Choroid plexus epithelial cell (primary cell): Measurements from ENCODE around the gene SFT2D1.

Experiments
- DNase-seq: peaks from one replicate; pipeline ENCODE4 v3.0.0-alpha.2; 2010; ENCODE audit warnings: low read depth
- H3K4me3 ChIP-seq: 2 replicates; pipeline ENCODE4 v1.5.1; 2011; ENCODE audit warnings: low read depth, mild to moderate bottlenecking, control low read depth, low read length, moderate library complexity
- TF ChIP-seq, protein P1 (sequence below): conservative IDR thresholded peaks from 2 replicates; pipeline ENCODE4 v1.5.1; 2011; ENCODE audit warnings: low read depth, mild to moderate bottlenecking, control low read depth, inconsistent platforms, low read length, moderate library complexity

SFT2D1 gene

DNA sequence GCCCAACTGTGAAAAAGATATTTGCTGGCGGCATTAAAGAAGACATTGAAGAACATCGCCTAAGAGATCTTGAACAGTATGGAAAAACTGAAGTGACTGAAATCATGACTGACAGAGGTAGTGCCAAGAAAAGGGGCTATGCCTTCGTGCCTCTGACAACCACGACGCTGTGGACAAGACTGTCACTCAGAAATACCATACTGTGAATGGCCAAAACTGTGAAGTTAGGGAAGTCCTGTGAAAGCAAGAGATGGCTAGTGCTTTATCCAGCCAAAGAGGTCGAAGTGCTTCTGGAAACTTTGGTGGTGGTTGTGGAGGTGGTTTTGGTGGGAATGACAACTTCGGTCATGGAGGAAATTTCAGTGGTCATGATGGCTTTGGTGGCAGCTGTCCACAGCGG lies 7.5 kb downstream of the SFT2D1 start:
- TF ChIP-seq, protein P1, sequence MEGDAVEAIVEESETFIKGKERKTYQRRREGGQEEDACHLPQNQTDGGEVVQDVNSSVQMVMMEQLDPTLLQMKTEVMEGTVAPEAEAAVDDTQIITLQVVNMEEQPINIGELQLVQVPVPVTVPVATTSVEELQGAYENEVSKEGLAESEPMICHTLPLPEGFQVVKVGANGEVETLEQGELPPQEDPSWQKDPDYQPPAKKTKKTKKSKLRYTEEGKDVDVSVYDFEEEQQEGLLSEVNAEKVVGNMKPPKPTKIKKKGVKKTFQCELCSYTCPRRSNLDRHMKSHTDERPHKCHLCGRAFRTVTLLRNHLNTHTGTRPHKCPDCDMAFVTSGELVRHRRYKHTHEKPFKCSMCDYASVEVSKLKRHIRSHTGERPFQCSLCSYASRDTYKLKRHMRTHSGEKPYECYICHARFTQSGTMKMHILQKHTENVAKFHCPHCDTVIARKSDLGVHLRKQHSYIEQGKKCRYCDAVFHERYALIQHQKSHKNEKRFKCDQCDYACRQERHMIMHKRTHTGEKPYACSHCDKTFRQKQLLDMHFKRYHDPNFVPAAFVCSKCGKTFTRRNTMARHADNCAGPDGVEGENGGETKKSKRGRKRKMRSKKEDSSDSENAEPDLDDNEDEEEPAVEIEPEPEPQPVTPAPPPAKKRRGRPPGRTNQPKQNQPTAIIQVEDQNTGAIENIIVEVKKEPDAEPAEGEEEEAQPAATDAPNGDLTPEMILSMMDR = no peak
- H3K4me3 ChIP-seq = no peak overlapping the region
- no peak for DNase-seq

DNA sequence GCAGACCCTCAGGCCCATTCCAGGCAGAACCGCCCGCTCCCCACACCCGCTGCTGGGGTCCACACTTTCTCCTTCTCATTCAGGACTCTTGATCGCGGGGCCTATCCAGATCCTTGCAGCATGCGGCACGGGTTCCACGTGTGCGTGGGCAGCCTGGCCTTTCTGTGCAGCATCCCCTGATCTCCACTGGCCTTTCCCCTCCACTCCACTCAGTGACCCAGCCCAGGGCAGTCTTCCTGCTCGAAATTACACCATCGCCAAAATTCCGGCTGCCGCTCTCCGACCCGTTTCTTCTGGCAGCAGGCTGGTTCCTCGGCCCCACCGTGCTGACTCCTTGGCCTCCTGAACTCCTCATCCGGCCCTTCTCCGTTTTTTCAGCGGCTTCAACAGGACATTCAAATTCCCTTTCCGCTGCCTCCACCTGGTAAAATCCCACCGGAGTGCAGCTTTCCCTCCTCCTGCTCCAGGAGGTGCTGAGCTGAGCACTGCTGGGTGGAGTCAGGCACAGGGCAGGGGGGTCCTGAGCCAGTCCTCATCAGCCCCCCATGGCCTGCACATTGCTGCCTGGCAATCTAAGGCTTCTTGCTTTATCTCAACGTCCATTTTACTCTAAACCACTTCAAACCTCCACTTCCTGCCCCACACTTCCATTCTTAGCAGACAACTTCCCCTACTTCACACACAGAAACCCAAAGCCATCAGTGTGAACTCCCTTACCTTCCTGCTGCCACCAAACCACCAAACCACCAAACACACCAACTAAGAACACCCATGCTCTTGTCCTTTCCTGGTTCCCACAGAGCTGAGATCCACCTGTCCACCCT lies 9.0 kb downstream of the SFT2D1 start:
- DNase-seq = no peak
- TF ChIP-seq, protein P1 = no peak
- no peak overlapping the region for H3K4me3 ChIP-seq

DNA sequence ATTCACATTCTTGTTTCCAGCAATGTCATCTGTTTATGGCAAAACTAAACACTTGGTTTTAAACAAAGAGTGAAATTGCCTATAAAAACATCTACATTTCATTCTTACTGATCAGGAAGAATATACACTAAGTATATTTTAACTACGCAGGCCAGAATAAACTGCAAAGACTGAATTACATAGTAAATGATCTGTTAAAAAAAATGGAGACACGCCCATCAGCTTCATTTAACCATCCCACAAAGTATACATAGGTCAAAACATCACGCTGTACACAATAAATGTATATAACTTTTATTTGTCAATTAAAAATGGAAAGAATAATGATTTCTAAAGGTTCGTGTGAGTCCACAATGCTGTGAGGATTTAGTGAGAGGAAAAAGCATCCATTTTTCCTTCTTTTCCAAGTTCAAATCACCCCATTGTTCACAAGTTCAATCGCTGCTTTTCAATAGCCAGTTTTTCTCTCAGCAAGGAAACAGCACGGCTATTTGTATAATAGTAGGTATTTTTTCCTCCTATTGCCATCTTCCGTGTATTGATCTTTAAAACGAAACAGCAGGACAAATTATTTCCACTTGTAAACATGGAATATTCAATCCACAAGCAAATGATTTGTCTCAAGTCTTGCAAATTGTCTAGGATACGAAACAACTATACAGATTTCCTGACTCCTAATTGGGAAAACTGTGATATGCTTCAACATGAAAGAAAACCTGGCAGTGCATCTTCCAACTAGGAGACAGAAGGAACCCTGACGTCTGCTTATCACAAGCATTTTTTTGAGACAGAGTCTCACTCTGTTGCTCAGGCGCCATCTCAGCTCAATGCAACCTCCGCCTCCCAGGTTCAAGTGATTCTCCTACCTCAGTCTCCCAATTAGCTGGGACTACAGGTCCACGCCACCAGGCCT lies 10.6 kb downstream of the SFT2D1 start:
- H3K4me3 ChIP-seq = no peak overlapping the region
- no peak for DNase-seq
- TF ChIP-seq, protein P1 = no peak

DNA sequence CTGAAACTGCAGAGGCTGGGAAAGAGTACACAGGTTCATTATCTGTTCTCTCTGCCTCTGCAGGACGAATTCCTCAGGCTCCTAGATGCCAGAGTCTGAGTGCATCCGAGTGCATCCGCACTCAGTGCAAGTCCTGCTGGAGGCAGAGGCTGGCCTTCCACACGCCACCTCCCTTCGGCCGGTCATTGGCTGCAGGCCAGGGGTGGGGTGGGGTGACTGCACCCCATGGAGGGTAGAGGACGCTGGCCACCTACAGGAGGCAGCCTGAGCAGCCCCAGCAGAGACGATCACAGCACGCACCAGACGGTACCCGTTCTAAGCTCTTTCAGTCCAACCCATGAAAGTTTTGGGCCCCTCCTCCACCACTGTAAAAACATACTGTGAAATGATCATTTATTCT lies 11.7 kb downstream of the SFT2D1 start:
- TF ChIP-seq, protein P1 = peak; percentile 51
- peak; percentile 71 for DNase-seq
- peak overlapping the region; percentile 42 for H3K4me3 ChIP-seq

DNA sequence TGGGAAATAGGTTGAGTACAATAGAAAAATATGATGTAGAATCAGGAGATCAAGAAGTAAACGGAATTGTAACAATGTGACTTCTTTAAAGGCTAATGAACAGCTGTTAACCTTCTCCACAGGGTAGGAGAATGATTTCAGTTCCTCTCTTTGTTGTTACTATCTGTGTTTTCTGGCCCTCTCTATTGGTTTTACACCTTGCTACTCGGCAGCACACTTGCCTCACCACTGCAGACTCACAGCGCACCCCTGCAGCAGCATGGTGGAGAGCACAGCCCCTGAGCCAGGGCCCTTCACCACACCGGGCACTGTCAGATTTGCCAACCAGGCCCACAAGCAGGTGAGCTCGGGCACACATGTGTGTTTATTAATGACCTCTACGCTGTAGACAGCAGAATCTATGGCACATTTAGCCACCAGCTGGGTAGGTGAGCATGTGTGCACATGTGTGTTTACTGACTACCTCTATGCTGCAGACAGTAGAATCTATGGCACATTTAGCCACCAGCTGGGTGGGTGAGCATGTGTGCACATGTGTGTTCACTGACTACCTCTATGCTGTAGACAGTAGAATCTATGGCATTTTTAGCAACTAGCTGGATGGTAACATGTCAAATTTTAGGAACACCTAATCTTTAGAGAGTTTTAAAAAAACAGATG lies 16.8 kb downstream of the SFT2D1 start:
- TF ChIP-seq, protein P1 = no peak
- no peak overlapping the region for H3K4me3 ChIP-seq
- no peak for DNase-seq

DNA sequence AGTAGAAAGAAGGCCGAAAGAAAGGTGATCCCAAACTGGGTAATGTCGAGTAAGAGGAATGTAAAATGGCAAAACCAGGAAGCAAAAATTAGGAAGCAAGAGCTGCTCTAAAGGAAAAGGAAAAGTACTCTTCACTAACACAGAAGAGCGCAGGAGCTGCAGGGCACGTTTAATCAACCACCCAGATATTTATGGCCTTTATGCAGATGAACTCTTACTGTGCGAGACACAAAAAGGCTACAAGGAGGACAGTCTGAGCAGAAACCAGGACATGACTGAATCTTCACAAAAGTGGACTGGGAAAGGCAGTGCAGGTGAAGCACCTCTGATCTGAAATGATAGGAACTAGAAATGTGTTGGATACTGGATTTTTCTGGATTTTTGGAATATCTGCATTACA lies 18.9 kb downstream of the SFT2D1 start:
- DNase-seq = no peak
- H3K4me3 ChIP-seq = no peak overlapping the region
- TF ChIP-seq, protein P1 = no peak
